Measurements from ENCODE around the gene CHRNG.
"Not testable (repeated sequence)": the region's sequence is repeated elsewhere in the genome, so short reads cannot be mapped to it uniquely, and the experiment has no call there.

CHRNG gene

DNA sequence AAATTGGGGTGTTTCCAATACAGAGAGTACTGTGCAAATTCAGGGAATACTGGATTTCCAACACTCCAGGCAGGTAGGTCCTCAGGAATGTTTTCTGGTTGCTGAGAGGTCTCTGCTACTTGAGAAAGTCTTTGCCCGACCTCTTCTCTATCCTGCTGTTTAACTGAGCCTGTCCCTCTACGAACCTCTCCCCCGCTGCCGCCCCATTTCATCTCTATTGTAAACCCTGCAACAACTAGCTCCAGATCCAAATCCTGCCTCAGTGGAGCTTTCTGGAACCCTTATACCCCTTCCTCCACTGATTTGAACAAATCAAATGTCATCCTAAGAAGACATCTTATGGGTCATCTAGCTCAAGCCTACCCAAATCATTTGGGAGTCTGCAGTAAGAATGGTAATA is 12.3 kb downstream of the CHRNG start:
- no peak for DNase-seq (ENCODE audit: low read depth in 2 of 2)
- H3K4me3 ChIP-seq (replicated peaks in 1 of 2; ENCODE audit: low read depth in 2 of 2, low read length in 2 of 2) = peak overlapping the region; percentile 86 to 87
- TF ChIP-seq, protein P1, sequence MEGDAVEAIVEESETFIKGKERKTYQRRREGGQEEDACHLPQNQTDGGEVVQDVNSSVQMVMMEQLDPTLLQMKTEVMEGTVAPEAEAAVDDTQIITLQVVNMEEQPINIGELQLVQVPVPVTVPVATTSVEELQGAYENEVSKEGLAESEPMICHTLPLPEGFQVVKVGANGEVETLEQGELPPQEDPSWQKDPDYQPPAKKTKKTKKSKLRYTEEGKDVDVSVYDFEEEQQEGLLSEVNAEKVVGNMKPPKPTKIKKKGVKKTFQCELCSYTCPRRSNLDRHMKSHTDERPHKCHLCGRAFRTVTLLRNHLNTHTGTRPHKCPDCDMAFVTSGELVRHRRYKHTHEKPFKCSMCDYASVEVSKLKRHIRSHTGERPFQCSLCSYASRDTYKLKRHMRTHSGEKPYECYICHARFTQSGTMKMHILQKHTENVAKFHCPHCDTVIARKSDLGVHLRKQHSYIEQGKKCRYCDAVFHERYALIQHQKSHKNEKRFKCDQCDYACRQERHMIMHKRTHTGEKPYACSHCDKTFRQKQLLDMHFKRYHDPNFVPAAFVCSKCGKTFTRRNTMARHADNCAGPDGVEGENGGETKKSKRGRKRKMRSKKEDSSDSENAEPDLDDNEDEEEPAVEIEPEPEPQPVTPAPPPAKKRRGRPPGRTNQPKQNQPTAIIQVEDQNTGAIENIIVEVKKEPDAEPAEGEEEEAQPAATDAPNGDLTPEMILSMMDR (IDR thresholded peaks at IDR 0.05; ENCODE audit: low read depth, low read length) = no peak

DNA sequence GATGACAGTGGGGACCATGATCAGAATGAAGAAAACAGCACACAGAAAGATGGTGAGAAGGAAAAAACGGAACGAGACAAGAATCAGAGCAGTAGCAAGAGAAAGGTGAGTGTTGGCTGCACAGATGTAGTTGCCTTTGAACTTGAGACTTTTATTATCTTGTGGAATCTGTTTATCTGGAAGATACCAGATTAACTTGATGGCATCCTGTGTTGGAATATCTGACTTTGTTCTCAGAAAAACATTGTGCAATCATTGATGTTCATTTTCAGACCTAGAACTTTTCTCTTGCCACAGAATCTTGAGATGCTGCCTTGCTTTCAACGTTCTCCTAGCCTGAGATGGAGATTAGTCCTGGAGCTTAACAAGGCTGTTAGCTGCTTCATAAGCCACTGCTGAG is 16.9 kb downstream of the CHRNG start:
- no peak overlapping the region for H3K4me3 ChIP-seq (replicated peaks in 1 of 2; ENCODE audit: low read depth in 2 of 2, low read length in 2 of 2)
- TF ChIP-seq, protein P1 (IDR thresholded peaks at IDR 0.05; ENCODE audit: low read depth, low read length) = no peak
- no peak for DNase-seq (ENCODE audit: low read depth in 2 of 2)

DNA sequence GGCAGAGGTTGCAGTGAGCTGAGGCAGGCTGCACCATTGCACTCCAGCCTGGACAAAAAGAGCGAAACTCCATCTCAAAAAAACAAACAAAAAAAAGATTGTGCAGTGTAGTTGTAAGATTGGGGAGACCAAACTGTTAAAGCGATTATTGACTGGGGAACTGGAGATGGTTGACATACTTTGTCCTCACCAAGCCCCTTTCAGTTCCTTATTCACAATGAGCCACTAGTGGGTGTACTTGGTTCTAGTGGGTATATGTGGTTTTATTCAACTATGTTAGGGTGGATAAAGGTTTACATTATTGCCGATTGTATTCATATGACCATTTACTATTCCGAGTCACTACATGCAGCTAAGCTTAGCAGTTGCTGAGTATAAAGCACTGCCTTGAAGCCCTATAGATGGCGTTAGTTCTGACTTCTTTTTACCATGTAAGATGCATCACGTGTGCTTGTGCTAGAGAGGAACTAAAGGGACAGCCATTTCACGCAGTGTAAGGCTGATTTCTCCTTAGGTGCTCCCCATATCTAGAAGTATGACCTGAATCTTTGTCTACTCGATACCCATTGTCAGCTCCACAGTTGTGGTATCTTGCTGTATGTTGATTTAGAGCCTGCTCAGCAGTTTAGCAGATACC is 23.1 kb downstream of the CHRNG start:
- TF ChIP-seq, protein P1 (IDR thresholded peaks at IDR 0.05; ENCODE audit: low read depth, low read length) = no peak
- DNase-seq (ENCODE audit: low read depth in 2 of 2) = no peak
- no peak overlapping the region for H3K4me3 ChIP-seq (replicated peaks in 1 of 2; ENCODE audit: low read depth in 2 of 2, low read length in 2 of 2)

DNA sequence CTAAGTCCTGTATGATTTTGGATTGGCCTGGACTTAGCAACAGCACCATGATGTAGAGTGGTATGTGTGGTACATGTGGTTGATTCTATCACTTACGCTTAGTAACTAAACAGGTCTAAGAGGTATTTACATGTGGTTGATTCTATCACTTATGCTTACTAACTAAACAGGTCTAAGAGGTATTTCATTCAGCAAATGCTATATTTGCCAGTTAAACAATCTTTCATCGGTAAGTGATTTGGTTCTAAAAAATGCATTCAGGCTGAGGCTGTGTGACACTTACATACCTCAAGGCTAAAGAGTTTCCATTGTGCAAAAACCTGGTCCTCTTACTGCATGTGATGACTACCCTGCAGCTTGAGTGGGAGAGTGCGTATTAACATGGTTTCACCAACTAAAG is 24.1 kb downstream of the CHRNG start:
- TF ChIP-seq, protein P1 (IDR thresholded peaks at IDR 0.05; ENCODE audit: low read depth, low read length) = no peak
- H3K4me3 ChIP-seq (replicated peaks in 1 of 2; ENCODE audit: low read depth in 2 of 2, low read length in 2 of 2) = no peak overlapping the region
- peak in 1 of 2 donors; percentile 28 for DNase-seq (ENCODE audit: low read depth in 2 of 2)

DNA sequence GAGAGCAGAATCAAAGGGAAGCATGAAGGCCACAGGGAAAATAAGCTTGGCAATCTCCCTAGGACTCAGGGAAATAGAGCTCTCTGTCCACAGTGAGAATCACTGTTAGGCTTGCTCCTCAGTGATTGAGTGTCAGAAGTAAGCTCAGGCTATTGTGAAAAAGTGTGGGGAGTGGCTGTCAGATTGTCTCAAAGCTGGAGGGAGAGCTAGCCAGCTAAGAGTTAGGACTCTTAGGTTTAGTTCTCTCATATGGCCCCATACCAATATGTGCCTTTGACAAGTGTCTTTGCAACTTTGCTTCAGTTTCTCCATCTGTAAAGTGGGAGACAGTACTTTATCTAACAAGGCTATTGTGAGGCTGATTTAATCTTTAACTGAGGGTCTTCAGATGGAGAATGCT is 28.2 kb downstream of the CHRNG start:
- TF ChIP-seq, protein P1 (IDR thresholded peaks at IDR 0.05; ENCODE audit: low read depth, low read length) = no peak
- H3K4me3 ChIP-seq (replicated peaks in 1 of 2; ENCODE audit: low read depth in 2 of 2, low read length in 2 of 2) = no peak overlapping the region
- DNase-seq (ENCODE audit: low read depth in 2 of 2) = peak; percentile 5 to 7

DNA sequence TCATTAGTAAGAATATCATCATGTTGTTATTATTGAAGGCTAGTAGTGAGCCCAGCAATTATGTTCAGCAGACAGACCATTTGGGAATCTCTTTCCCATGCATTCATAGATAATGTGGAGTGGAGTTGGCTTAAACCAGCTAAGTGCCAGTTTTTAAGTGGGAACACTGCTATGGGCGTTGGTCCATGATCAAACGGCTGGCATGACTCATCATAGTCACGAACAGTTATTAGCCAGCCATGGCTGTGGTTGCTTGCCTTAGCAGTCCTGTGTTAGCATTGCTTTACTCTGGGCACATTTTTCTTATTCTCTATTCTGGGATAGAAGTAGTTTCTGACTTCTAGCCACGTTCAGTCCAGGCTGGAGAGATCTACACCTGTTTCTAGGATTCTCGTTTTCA is 28.7 kb downstream of the CHRNG start:
- TF ChIP-seq, protein P1 (IDR thresholded peaks at IDR 0.05; ENCODE audit: low read depth, low read length) = no peak
- no peak overlapping the region for H3K4me3 ChIP-seq (replicated peaks in 1 of 2; ENCODE audit: low read depth in 2 of 2, low read length in 2 of 2)
- DNase-seq (ENCODE audit: low read depth in 2 of 2) = peak; percentile 70 to 87

DNA sequence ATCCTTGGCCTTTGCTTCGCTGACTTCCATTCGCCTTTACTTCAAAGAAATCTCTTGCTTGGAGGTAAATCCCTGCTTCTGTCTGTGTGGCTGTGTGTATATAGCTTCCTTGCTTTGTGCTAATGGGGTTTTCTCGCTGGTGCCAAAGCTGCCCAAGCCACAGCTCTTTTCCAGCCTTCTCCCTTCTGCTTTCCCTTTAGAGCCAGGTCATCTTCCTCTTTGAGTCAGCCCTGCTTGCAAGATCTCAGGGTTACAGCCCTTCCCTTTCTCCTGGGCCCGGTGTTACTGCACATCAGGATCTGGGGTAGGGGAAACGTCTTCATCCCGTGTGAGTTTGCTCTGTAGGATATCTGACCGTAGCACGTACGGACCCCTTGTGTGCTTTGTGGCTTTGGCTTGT is 30.0 kb downstream of the CHRNG start:
- H3K4me3 ChIP-seq (replicated peaks in 1 of 2; ENCODE audit: low read depth in 2 of 2, low read length in 2 of 2) = no peak overlapping the region
- no peak for DNase-seq (ENCODE audit: low read depth in 2 of 2)
- TF ChIP-seq, protein P1 (IDR thresholded peaks at IDR 0.05; ENCODE audit: low read depth, low read length) = no peak

DNA sequence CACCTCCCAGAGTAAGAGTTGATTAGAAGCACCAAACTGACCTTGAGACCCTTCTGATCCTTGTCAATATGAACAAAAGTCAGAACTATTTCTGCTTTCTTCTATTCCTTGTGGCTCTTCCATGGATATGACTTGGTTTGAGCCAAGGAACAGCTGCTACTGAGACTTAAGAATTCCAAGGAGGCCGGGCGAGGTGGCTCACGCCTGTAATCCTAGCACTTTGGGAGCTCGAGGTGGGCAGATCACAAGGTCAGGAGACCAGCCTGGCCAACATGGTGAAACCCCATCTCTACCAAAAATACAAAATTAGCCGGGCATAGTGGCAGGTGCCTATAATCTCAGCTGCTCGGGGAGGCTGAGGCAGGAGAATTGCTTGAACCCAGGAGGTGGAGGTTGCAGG is 31.0 kb downstream of the CHRNG start:
- DNase-seq (ENCODE audit: low read depth in 2 of 2); H3K4me3 ChIP-seq (replicated peaks in 1 of 2; ENCODE audit: low read depth in 2 of 2, low read length in 2 of 2): not testable (repeated sequence)

All from cardiac fibroblast (primary cell).